ENCODE measurements around the gene GAMT. TPM values are rescaled to one million over a fixed set of nuclear protein-coding genes. Genes with fewer than 3 reads are reported as not detected.

The GAMT gene
- total and polyA plus RNA-seq, 2 of the 13 experiments (the other 11 are each of a cell fraction or from before 2014, with no cell fraction given) = 115 to 124 TPM

DNA sequence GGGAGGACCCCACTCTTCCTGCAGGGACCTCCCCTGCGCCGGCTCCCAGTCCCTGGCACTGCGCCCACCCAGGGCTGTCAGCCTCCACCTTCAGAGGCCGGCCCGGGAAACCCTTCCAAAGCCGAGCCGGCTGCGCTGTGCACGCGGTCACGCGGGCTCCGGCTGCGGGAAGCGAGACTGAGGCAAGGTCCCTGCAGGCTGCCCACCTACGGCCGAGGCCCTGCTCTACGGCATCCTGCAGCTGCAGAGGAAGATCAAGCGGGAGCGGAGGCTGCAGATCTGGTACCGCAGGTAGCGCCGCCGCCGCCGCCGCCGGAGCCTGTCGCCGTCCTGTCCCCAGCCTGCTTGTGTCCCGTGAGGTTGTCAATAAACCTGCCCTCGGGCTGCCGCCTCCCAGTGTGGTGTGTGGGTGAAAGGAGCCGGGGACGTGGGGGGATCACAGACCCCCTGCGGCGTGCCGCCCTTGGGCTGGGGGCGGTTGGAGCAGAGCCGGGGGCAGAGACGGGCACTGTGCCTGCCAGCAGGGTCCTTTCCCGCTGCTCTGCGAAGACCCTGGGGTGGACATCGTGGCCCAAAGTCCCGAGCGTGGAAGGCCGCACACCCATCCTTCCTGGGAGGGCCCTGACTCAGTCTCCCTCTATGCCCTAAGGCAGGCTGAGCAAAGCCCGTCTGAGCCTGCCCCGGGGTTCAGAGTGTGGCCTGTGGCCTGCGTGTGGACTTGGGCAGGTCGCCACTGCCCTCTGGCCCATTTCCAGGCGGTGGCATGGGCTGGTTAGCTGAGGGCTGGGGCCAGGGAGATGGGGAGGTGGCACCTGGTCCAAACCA is 5.9 kb downstream of the GAMT start (continued):
- 0 out of 2 replicates have a peak, but pooled peaks have one; percentile 1 for TF ChIP-seq NCOA5 (CRISPR knock-in tag; IDR thresholded peaks at IDR 0.05)
- no peak for TF ChIP-seq NFE2L1 (CRISPR knock-in tag; IDR thresholded peaks at IDR 0.05; ENCODE audit: borderline replicate concordance)
- TF ChIP-seq DRAP1 (CRISPR knock-in tag; IDR thresholded peaks at IDR 0.05) = no peak
- no peak for TF ChIP-seq MZF1 (CRISPR knock-in tag; IDR thresholded peaks at IDR 0.05; ENCODE audit: borderline replicate concordance)
- TF ChIP-seq, protein P1, sequence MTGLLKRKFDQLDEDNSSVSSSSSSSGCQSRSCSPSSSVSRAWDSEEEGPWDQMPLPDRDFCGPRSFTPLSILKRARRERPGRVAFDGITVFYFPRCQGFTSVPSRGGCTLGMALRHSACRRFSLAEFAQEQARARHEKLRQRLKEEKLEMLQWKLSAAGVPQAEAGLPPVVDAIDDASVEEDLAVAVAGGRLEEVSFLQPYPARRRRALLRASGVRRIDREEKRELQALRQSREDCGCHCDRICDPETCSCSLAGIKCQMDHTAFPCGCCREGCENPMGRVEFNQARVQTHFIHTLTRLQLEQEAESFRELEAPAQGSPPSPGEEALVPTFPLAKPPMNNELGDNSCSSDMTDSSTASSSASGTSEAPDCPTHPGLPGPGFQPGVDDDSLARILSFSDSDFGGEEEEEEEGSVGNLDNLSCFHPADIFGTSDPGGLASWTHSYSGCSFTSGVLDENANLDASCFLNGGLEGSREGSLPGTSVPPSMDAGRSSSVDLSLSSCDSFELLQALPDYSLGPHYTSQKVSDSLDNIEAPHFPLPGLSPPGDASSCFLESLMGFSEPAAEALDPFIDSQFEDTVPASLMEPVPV (CRISPR knock-in tag; IDR thresholded peaks at IDR 0.05) = peak; percentile 75; the same call in 1 of the 2 replicates
- no peak for TF ChIP-seq CC2D1A (CRISPR knock-in tag; IDR thresholded peaks at IDR 0.05)
- no peak for TF ChIP-seq NR2C2 (CRISPR knock-in tag; IDR thresholded peaks at IDR 0.05; ENCODE audit: borderline replicate concordance)
- no peak for TF ChIP-seq CCDC6 (CRISPR knock-in tag; IDR thresholded peaks at IDR 0.05)
- TF ChIP-seq RBFOX2 (IDR thresholded peaks at IDR 0.05; ENCODE audit: low read depth, low read length) = peak; percentile 84
- TF ChIP-seq LCORL (IDR thresholded peaks at IDR 0.05) = no peak
- 0 out of 2 replicates have a peak, but pooled peaks have one; percentile 2 for TF ChIP-seq LCORL (CRISPR knock-in tag; IDR thresholded peaks at IDR 0.05)
- no peak for TF ChIP-seq MBNL3 (CRISPR knock-in tag; conservative IDR thresholded peaks at IDR 0.05)
- 0 out of 2 replicates have a peak, but pooled peaks have one; percentile 18 for TF ChIP-seq ZNF784 (CRISPR knock-in tag; IDR thresholded peaks at IDR 0.05; ENCODE audit: borderline replicate concordance)
- no peak for TF ChIP-seq E2F2 (CRISPR knock-in tag; IDR thresholded peaks at IDR 0.05; ENCODE audit: borderline replicate concordance)
- TF ChIP-seq ARID4A (CRISPR knock-in tag; IDR thresholded peaks at IDR 0.05; ENCODE audit: borderline replicate concordance) = no peak
- TF ChIP-seq PAF1 (CRISPR knock-in tag; IDR thresholded peaks at IDR 0.05) = peak; percentile 85; the same call in 1 of the 2 replicates
- no peak for TF ChIP-seq KDM2A (CRISPR knock-in tag; IDR thresholded peaks at IDR 0.05; ENCODE audit: borderline replicate concordance, low read depth)
- 0 out of 2 replicates have a peak, but pooled peaks have one; percentile 61 for TF ChIP-seq ZNF33B (CRISPR knock-in tag; IDR thresholded peaks at IDR 0.05)
- TF ChIP-seq DBP (CRISPR knock-in tag; IDR thresholded peaks at IDR 0.05; ENCODE audit: not compliant biosample characterization) = no peak

Data from HepG2 (cell line).